Inferior parietal cortex (tissue), 1 donor: ENCODE data around the gene PYGO1.
"Not testable (repeated sequence)": the region's sequence is repeated elsewhere in the genome, so short reads cannot be mapped to it uniquely, and the experiment has no call there.

Experiments
- DNase-seq: peaks from one replicate; pipeline ENCODE4 v3.0.0-alpha.2; 2016; ENCODE audit errors: extremely low spot score

Gene PYGO1

GRCh38 chr15:55588070-55588814 lies at the start of gene PYGO1:
Gene PYGO1, minus strand, starts transcription at chr15:55588345. Its CDS starts 462 bp downstream, at chr15:55587883.
- no peak for DNase-seq

- no peak for DNase-seq
These were observed 48.9 kb upstream of the PYGO1 start for GRCh38 chr15:55637086-55637485.

- DNase-seq, result no peak
These were observed 45.6 kb upstream of the PYGO1 start for GRCh38 chr15:55633731-55634130.

GRCh38 chr15:55632434-55632833 lies 44.3 kb upstream of the PYGO1 start:
- no peak for DNase-seq

GRCh38 chr15:55630858-55631257 lies 42.7 kb upstream of the PYGO1 start:
- DNase-seq, result no peak

GRCh38 chr15:55628369-55628730 lies 40.2 kb upstream of the PYGO1 start:
- DNase-seq, result no peak

GRCh38 chr15:55627730-55628368 lies 39.7 kb upstream of the PYGO1 start:
- DNase-seq, result no peak

- DNase-seq, result no peak
These were observed 31.6 kb upstream of the PYGO1 start for GRCh38 chr15:55619783-55620182.

- no peak for DNase-seq
These were observed 30.2 kb upstream of the PYGO1 start for GRCh38 chr15:55618387-55618786.

- no peak for DNase-seq
These were observed 27.3 kb upstream of the PYGO1 start for GRCh38 chr15:55615445-55615844.

GRCh38 chr15:55613727-55614126 lies 25.6 kb upstream of the PYGO1 start:
- no peak for DNase-seq

GRCh38 chr15:55606214-55606613 lies 18.1 kb upstream of the PYGO1 start:
- no peak for DNase-seq

- DNase-seq, result no peak
These were observed 13.2 kb upstream of the PYGO1 start for GRCh38 chr15:55601374-55601773.

- no peak for DNase-seq
These were observed 11.3 kb upstream of the PYGO1 start for GRCh38 chr15:55599439-55599838.

- not testable (repeated sequence) for DNase-seq
These were observed 4.9 kb upstream of the PYGO1 start for GRCh38 chr15:55593019-55593418.

- no peak for DNase-seq
These were observed 2.6 kb upstream of the PYGO1 start for GRCh38 chr15:55590788-55591187.

GRCh38 chr15:55589287-55589686 lies 1.1 kb upstream of the PYGO1 start:
- no peak for DNase-seq

- DNase-seq, result no peak
These were observed 620 bp upstream of the PYGO1 start for GRCh38 chr15:55588815-55589115.

GRCh38 chr15:55587321-55588069 lies 650 bp downstream of the PYGO1 start:
- DNase-seq, result no peak

GRCh38 chr15:55586808-55587207 lies 1.3 kb downstream of the PYGO1 start:
- DNase-seq, result no peak

- DNase-seq, result no peak
These were observed 11.2 kb downstream of the PYGO1 start for GRCh38 chr15:55576943-55577342.

- DNase-seq, result no peak
These were observed 14.0 kb downstream of the PYGO1 start for GRCh38 chr15:55574096-55574495.

GRCh38 chr15:55573224-55573623 lies 14.9 kb downstream of the PYGO1 start:
- no peak for DNase-seq
